ENCODE results near the gene OR10G7. TPM values are rescaled to one million over a fixed set of nuclear protein-coding genes. Genes with fewer than 3 reads are reported as not detected.

Gene OR10G7
- total RNA-seq, 1 experiment from 2014 or later, result not detected

GRCh38 chr11:124074554-124074953, 33.4 kb upstream of the OR10G7 start:
- in situ Hi-C loops (cut with HindIII; ENCODE audit: low pct_unique_long_range_greater_than_20kb, low sequenced_read_pairs), result no loop called here
- POLR2A ChIA-PET, result no interaction called here
- intact Hi-C loops (cut with micrococcal nuclease; ENCODE audit: unreplicated experiment), result loop anchor here (5.0 to 10.0 kb wide), 2 partner anchors 250 to 513 kb away; partner anchors contain the start of gene OR8D2
- CTCF ChIA-PET, result no interaction called here
- Histone ChIP-seq H3K4me1 (ENCODE audit: control insufficient read depth, insufficient read depth, low read length) (no peaks in the 10 kb centered on the region), H3K9me3 (ENCODE audit: control insufficient read depth, insufficient read depth, low read depth, low read length) (no peaks in the 10 kb centered on the region), H3K27me3 (ENCODE audit: control insufficient read depth, insufficient read depth, low read length) (peaks cover 7% of the 10 kb centered on the region), H3K4me3 (ENCODE audit: low read depth in 2 of 2, low read length in 2 of 2) (no peak overlapping the region), H3K27ac (ENCODE audit: low read length) (no peak overlapping the region), H3K36me3 (ENCODE audit: control insufficient read depth, insufficient read depth, low read length) (no peaks in the 10 kb centered on the region)
- no peak for TF ChIP-seq REST (IDR thresholded peaks at IDR 0.05; ENCODE audit: insufficient read depth in 1 of 2, low read depth in 2 of 2, low read length in 1 of 2)
- no peak for TF ChIP-seq SIN3A (IDR thresholded peaks at IDR 0.05; ENCODE audit: borderline replicate concordance, insufficient read depth, low read depth, low read length)
- TF ChIP-seq CTCF (IDR thresholded peaks at IDR 0.05), result no peak
- TF ChIP-seq TCF7L2 (IDR thresholded peaks at IDR 0.05; ENCODE audit: low read depth, low read length), result no peak
- no peak for TF ChIP-seq POLR2AphosphoS5 (IDR thresholded peaks at IDR 0.05; ENCODE audit: low read depth, low read length)
- no TSS peak for BruUV-seq (replicated peaks)
- no peak for DNase-seq (ENCODE audit: low read depth, low spot score)
- no peak for ATAC-seq

- no TSS peak for BruUV-seq (replicated peaks)
These were observed 31.0 kb upstream of the OR10G7 start for GRCh38 chr11:124072147-124072546.

More at GRCh38 chr11:124072147-124072546, 31.0 kb upstream of the OR10G7 start:
- POLR2A ChIA-PET, result no interaction called here
- H3K27ac ChIP-seq (ENCODE audit: low read length), result no peak overlapping the region
- ATAC-seq (no peak), DNase-seq (ENCODE audit: low read depth, low spot score) (no peak)
- in situ Hi-C loops (cut with HindIII; ENCODE audit: low pct_unique_long_range_greater_than_20kb, low sequenced_read_pairs) (no loop called here), intact Hi-C loops (cut with micrococcal nuclease; ENCODE audit: unreplicated experiment) (loop anchor here (5.0 to 10.0 kb wide), 2 partner anchors 253 to 515 kb away; partner anchors contain the start of gene OR8D2)
- no peaks in the 10 kb centered on the region for H3K4me1 ChIP-seq (ENCODE audit: control insufficient read depth, insufficient read depth, low read length)
- no peak overlapping the region for H3K4me3 ChIP-seq (ENCODE audit: low read depth in 2 of 2, low read length in 2 of 2)
- H3K9me3 ChIP-seq (ENCODE audit: control insufficient read depth, insufficient read depth, low read depth, low read length), result no peaks in the 10 kb centered on the region
- H3K36me3 ChIP-seq (ENCODE audit: control insufficient read depth, insufficient read depth, low read length), result no peaks in the 10 kb centered on the region
- no peak for TF ChIP-seq SIN3A (IDR thresholded peaks at IDR 0.05; ENCODE audit: borderline replicate concordance, insufficient read depth, low read depth, low read length)
- no peak for TF ChIP-seq REST (IDR thresholded peaks at IDR 0.05; ENCODE audit: insufficient read depth in 1 of 2, low read depth in 2 of 2, low read length in 1 of 2)
- no peak for TF ChIP-seq CTCF (IDR thresholded peaks at IDR 0.05)
- TF ChIP-seq POLR2AphosphoS5 (IDR thresholded peaks at IDR 0.05; ENCODE audit: low read depth, low read length), result no peak
- no peak for TF ChIP-seq TCF7L2 (IDR thresholded peaks at IDR 0.05; ENCODE audit: low read depth, low read length)
- CTCF ChIA-PET, result no interaction called here
- H3K27me3 ChIP-seq (ENCODE audit: control insufficient read depth, insufficient read depth, low read length), result peaks cover 7% of the 10 kb centered on the region

Data from Panc1 (cell line).